Vagina (tissue), 2 donors: Measurements from ENCODE around the gene NTNG1. TPM values are rescaled to one million over a fixed set of nuclear protein-coding genes. Genes with fewer than 3 reads are reported as not detected.

Experiments used
- DNase-seq, 2 donors: peaks; one replicate each; pipeline ENCODE4 v3.0.0-alpha.2; 2017; ENCODE audit errors: extremely low spot score in 2 of 2
- H3K27ac ChIP-seq: fragments of 200-600 bp; sonication (generic); one replicate; pipeline ENCODE4 v1.5.1; 2019
- H3K27me3 ChIP-seq: fragments of 200-600 bp; sonication (generic); one replicate; pipeline ENCODE4 v1.5.1; 2019
- H3K36me3 ChIP-seq, 2 donors: fragments of 200-600 bp; sonication (generic); one replicate each; pipeline ENCODE4 v1.5.1; 2017 to 2019
- H3K4me1 ChIP-seq: fragments of 200-600 bp; sonication (generic); one replicate; pipeline ENCODE4 v1.5.1; 2019
- H3K4me3 ChIP-seq, 2 donors: fragments of 200-600 bp; sonication (generic); 1 replicate in 1 of 2; 2 replicates in 1 of 2; pipeline ENCODE4 v1.5.1; 2016 to 2019
- H3K9me3 ChIP-seq: fragments of 200-600 bp; sonication (generic); one replicate; pipeline ENCODE4 v1.5.1; 2019
- POLR2A ChIP-seq, 2 donors: fragments of 450-650 bp; IDR thresholded peaks; one replicate each; pipeline ENCODE4 v1.6.1; 2017; ENCODE audit warnings: antibody characterized with exemption in 2 of 2, mild to moderate bottlenecking in 2 of 2, moderate library complexity in 2 of 2
- POLR2AphosphoS5 ChIP-seq, 2 donors: sonication (generic); formaldehyde crosslinking; IDR thresholded peaks; one replicate each; pipeline ENCODE4 v1.9.0; 2017; ENCODE audit warnings: antibody characterized with exemption in 2 of 2, mild to moderate bottlenecking in 2 of 2, low read depth in 1 of 2; ENCODE audit not compliant: insufficient read depth in 1 of 2
- intact Hi-C: fragments of 100-400 bp; cut with DNase I; formaldehyde crosslinking; loops from one replicate; pipeline ENCODE4 v1.15.1; 2023
- total RNA-seq: library from RNA; depleted of rRNA; stranded (reverse); fragments of >200 nt; gene quantifications from one replicate; pipeline ENCODE4 v1.2.3, GENCODE V29; 2016
- TF ChIP-seq, protein P1 (sequence below), 3 experiments: fragments of 450-650 bp in 2 of 3; fragments of 200-600 bp in 1 of 3; sonication (generic) in 1 of 3; IDR thresholded peaks; one replicate each; pipeline ENCODE4 v1.5.1; 2017 to 2019; ENCODE audit warnings: antibody characterized with exemption in 3 of 3, mild to moderate bottlenecking in 2 of 3, moderate library complexity in 2 of 3

Gene NTNG1
- total RNA-seq, 1 donor from 2014 or later: 6.6 TPM

- H3K27ac ChIP-seq: no peak overlapping the region
- no peaks in the 10 kb centered on the region for H3K36me3 ChIP-seq
- no peaks in the 10 kb centered on the region for H3K27me3 ChIP-seq
- H3K9me3 ChIP-seq: no peaks in the 10 kb centered on the region
- intact Hi-C loops: no loop called here
- H3K4me3 ChIP-seq: no peak overlapping the region
- H3K4me1 ChIP-seq: no peaks in the 10 kb centered on the region
- no peak for DNase-seq
- TF ChIP-seq, protein P1, sequence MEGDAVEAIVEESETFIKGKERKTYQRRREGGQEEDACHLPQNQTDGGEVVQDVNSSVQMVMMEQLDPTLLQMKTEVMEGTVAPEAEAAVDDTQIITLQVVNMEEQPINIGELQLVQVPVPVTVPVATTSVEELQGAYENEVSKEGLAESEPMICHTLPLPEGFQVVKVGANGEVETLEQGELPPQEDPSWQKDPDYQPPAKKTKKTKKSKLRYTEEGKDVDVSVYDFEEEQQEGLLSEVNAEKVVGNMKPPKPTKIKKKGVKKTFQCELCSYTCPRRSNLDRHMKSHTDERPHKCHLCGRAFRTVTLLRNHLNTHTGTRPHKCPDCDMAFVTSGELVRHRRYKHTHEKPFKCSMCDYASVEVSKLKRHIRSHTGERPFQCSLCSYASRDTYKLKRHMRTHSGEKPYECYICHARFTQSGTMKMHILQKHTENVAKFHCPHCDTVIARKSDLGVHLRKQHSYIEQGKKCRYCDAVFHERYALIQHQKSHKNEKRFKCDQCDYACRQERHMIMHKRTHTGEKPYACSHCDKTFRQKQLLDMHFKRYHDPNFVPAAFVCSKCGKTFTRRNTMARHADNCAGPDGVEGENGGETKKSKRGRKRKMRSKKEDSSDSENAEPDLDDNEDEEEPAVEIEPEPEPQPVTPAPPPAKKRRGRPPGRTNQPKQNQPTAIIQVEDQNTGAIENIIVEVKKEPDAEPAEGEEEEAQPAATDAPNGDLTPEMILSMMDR (IDR thresholded peaks at IDR 0.05): no peak
- TF ChIP-seq POLR2A (IDR thresholded peaks at IDR 0.05) (no peak), POLR2AphosphoS5 (IDR thresholded peaks at IDR 0.05; ENCODE audit: insufficient read depth in 1 of 2, low read depth in 1 of 2) (no peak)
Observed at GRCh38 chr1:107494061-107494460, 353.2 kb downstream of the NTNG1 start.

- TF ChIP-seq POLR2AphosphoS5 (IDR thresholded peaks at IDR 0.05; ENCODE audit: insufficient read depth in 1 of 2, low read depth in 1 of 2) (no peak), POLR2A (IDR thresholded peaks at IDR 0.05) (no peak)
- TF ChIP-seq, protein P1 (IDR thresholded peaks at IDR 0.05): no peak
- H3K4me3 ChIP-seq: no peak overlapping the region
- H3K27me3 ChIP-seq: no peaks in the 10 kb centered on the region
- no peaks in the 10 kb centered on the region for H3K4me1 ChIP-seq
- H3K36me3 ChIP-seq: no peaks in the 10 kb centered on the region
- DNase-seq: no peak
- intact Hi-C loops: no loop called here
- H3K9me3 ChIP-seq: no peaks in the 10 kb centered on the region
- H3K27ac ChIP-seq: no peak overlapping the region
Observed at GRCh38 chr1:107496002-107496401, 355.2 kb downstream of the NTNG1 start.

- Histone ChIP-seq H3K9me3 (no peaks in the 10 kb centered on the region), H3K27ac (no peak overlapping the region), H3K4me3 (no peak overlapping the region), H3K4me1 (no peaks in the 10 kb centered on the region), H3K27me3 (no peaks in the 10 kb centered on the region), H3K36me3 (no peaks in the 10 kb centered on the region)
- intact Hi-C loops: no loop called here
- no peak for DNase-seq
- no peak for TF ChIP-seq POLR2A (IDR thresholded peaks at IDR 0.05)
- no peak for TF ChIP-seq POLR2AphosphoS5 (IDR thresholded peaks at IDR 0.05; ENCODE audit: insufficient read depth in 1 of 2, low read depth in 1 of 2)
- TF ChIP-seq, protein P1 (IDR thresholded peaks at IDR 0.05): no peak
Observed at GRCh38 chr1:107499139-107499744, 358.4 kb downstream of the NTNG1 start.

- Histone ChIP-seq H3K4me3 (no peak overlapping the region), H3K27me3 (no peaks in the 10 kb centered on the region), H3K9me3 (no peaks in the 10 kb centered on the region), H3K27ac (no peak overlapping the region), H3K4me1 (no peaks in the 10 kb centered on the region), H3K36me3 (no peaks in the 10 kb centered on the region)
- TF ChIP-seq, protein P1 (IDR thresholded peaks at IDR 0.05): no peak
- TF ChIP-seq POLR2A (IDR thresholded peaks at IDR 0.05): no peak
- no peak for TF ChIP-seq POLR2AphosphoS5 (IDR thresholded peaks at IDR 0.05; ENCODE audit: insufficient read depth in 1 of 2, low read depth in 1 of 2)
- intact Hi-C loops: no loop called here
- no peak for DNase-seq
Observed at GRCh38 chr1:107501081-107501605, 360.3 kb downstream of the NTNG1 start.

DNA sequence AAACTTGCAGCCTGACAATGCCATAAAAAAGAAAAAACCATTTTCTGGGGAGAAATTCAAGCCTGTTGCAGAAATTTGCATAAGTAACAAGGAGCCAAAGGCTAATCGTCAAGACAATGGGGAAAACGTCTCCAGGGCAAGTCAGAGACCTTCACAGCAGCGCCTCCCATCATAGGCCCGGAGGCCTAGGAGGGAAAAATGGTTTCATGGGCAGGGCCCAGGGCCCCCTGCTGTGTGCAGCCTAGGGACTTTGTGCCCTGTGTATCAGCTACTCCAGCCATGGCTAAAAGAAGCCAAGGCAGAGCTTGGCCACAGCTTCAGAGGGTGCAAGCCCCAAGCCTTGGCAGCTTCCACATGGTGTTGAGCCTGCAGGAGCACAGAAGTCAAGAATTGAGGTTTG is 369.5 kb downstream of the NTNG1 start:
- Histone ChIP-seq H3K27me3 (no peaks in the 10 kb centered on the region), H3K27ac (no peak overlapping the region), H3K36me3 (no peaks in the 10 kb centered on the region), H3K4me1 (no peaks in the 10 kb centered on the region), H3K4me3 (no peak overlapping the region), H3K9me3 (no peaks in the 10 kb centered on the region)
- TF ChIP-seq POLR2AphosphoS5 (IDR thresholded peaks at IDR 0.05; ENCODE audit: insufficient read depth in 1 of 2, low read depth in 1 of 2) (no peak), POLR2A (IDR thresholded peaks at IDR 0.05) (no peak)
- TF ChIP-seq, protein P1 (IDR thresholded peaks at IDR 0.05): no peak
- intact Hi-C loops: no loop called here
- DNase-seq: no peak
